DMS53 treated with DMSO at 0.1 percent for 48 hours (cell line): ENCODE data around the gene MRPS27.

ENCODE experiments used
- DNase-seq: peaks from one replicate; lab custom pipeline; 2025; ENCODE audit not compliant: unreplicated experiment; lab: John Stamatoyannopoulos, UW

The MRPS27 gene

DNA sequence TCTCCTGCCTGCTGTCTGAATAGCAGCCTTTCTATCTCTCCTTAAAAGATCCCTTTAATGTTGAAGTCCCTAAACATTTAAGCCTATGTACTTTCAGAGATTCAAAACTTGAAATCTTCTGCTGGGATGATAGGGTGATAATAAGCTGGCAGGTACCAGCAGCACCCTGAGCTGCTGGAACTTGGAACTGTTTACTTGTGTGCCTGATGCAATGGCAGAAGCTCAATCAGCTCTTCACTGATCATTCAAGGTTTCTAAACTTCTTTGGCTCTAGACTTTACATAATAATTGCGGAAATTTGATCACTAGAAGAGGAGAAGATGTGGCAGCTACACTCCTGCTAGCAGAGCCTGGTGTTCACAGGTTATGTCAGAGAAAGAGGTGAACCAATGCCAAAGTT is 27.6 kb downstream of the MRPS27 start:
- no peak for DNase-seq

DNA sequence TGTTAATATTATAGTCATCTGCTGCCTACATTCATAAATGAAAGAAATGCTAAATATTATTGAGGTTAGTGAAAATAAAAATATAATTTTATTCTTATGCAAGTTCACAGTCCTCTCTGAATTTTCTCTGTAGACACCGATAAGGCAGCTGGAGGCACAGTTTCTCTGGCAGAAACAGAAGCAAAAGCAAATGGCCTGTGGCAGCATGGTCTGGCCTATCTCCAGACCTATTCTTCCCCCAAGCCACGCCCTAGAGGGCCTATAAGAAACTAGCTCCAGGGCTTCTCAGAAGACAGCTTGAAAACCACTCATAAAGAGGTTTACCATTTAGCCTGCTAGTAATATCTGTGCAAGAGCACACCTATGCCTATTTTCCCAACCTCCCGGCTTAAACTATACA is 28.4 kb downstream of the MRPS27 start:
- DNase-seq, result no peak

DNA sequence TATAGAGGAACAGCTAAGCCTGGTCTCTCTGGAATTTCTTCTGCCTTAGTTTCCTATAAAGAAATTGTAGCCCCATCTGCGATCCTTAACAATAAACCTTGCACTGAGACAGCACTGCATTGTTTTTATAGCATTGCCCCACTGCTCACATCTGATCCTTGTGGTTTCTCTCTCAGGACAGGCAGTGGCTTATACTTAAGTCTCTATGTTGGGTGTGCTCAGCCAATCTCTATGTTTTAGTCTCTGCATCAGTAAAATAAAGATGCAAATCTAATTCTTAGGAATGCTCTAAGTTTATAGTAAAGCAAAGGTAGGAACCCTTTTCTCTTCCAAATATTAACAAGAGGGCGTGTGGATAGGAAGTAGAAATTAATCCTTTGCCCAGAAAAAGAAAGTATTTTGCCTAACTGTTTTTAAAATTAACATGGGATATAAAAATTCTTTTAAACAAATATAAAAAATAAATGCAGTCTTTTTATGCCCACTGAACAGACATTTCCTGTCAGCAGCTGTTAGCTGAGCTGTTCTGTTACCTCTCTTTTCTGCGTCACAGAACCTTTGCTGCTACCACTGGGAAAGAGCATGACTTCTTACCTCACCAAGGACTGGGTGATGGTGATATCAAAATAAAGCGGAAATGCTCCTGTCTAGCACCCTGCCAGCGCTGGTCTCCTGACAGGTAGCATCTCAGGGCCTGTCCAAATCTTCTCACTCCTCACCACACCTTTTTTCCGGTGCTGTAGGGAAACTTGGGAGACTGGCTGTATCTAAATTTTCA is 29.5 kb downstream of the MRPS27 start:
- no peak for DNase-seq

DNA sequence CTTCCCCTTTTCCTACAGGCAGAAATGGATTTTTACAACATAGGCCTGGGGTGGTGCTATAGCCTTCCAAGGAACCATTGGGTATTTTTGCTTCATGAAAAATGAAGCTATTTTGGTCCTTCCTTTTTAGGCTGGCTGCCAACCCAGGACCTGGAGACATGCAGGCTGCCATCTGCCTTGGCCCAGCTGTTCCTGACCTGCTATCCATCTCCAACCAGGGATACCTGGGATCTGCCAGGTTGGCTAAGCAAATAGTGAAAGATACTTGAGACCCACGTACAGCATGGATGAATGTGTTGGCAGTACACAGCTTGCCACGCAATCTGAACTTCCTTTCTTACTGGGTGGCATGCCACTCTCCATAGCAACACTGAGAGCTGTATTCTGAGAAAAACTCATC is 31.1 kb downstream of the MRPS27 start:
- DNase-seq, result peak; percentile 86

DNA sequence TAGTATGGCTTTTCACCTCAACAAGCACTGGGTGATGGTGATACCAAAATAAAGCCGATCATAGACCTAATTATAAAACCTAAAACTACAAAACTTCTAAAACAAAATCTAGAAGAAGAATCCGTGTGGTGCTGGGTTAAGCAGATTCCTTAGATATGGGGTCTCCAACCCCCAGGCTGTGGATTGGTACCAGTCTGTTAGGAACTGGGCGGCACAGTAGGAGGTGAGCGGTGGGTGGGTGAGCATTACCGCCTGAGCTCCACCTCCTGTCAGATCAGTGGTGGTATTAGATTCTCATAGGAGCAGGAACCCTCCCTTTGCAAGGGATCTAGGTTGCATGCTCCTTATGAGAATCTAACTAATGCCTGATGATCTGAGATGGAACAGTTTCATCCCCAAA is 33.2 kb downstream of the MRPS27 start:
- DNase-seq, result no peak

DNA sequence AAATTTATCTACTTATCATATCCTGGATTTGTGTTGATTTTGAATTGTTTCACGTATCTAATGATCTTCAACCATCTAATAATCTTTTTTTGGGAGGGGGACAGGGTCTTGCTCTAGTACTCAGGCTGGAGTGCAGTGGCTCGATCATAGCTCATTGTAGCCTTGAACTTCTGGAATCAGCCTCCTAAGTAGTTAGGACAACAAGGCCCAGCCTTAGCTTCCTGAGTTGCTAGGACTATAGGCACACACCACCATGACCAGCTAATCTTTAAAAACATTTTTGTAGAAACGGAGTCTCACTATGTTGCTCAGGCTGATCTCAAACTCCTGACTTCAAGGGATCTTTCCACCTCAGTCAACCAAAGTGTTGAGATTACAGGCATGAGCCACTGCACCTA is 34.6 kb downstream of the MRPS27 start:
- DNase-seq, result no peak

DNA sequence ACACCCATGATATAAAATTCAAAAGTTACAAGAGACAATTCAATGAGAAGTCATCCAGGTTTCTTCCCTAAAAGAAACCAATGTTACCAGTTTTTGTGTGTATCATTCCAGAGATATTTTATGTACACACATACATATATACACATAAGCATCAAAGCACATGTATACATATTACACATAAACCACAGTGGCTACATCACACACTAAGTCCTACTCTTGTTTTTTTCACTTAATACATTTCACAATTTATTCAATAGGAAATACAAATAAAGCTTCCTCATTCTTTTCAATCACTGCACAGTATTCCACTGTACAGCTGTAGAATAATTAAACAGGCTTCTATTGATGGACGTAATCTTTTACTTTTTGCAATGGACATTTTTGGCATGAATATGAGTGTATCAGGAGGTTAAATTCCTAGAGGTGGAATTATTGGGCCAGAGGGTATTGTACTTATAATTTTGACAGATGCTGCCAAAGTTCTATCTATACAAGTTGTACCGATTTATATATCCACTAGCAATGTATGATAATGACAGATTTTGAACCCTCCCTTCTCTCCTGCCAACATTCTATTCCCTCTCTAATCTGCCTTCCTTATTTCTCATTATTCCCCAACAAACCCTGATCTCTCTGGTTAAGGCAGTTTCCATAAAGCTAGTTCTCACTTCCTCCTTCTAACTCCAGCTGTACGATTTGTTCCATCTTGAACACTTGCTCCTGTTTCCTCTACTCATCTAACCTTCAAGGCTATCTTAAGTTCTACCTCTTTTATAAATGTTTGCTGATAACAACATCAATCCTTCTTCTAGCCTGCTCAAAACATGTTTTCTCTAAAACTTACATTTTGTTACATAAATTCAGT is 35.2 kb downstream of the MRPS27 start:
- DNase-seq, result no peak

DNA sequence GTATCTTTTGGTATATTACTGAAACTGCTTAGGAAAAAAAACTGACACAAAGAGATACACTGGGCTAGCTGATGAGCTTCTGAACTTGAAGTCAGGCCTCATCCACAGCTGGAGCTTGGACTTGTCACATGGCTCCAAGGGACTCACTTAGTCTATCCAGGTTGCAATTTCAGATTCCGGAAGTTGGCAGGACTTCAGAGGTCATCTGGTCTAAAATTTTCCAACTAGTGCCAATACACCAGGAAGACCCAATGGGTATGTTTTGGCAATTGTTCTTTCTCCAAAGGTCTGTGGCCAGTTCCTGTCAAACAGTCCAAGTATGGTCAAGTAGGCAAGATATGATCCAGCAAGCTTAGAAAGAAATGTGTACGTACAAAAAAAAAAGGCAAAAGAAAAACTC is 36.7 kb downstream of the MRPS27 start:
- no peak for DNase-seq

DNA sequence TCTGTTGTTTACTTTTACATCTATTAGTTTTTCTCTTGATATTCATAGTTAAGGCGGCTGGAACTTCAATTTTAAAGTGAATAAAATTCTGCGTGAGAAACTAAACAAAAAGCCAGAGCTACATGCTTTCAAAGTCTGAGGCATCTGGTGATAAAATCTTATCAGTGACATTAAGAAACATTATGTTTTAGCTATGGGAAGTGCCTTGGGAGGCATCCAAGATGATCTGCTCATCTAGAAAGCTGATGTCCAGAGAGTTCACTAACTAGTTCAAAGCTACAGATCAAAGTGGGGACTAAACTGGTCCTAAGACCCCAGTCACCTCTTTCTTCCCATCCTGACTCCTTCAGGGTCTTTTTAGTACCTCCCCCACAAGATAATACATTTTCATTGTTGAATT is 37.2 kb downstream of the MRPS27 start:
- DNase-seq, result no peak

DNA sequence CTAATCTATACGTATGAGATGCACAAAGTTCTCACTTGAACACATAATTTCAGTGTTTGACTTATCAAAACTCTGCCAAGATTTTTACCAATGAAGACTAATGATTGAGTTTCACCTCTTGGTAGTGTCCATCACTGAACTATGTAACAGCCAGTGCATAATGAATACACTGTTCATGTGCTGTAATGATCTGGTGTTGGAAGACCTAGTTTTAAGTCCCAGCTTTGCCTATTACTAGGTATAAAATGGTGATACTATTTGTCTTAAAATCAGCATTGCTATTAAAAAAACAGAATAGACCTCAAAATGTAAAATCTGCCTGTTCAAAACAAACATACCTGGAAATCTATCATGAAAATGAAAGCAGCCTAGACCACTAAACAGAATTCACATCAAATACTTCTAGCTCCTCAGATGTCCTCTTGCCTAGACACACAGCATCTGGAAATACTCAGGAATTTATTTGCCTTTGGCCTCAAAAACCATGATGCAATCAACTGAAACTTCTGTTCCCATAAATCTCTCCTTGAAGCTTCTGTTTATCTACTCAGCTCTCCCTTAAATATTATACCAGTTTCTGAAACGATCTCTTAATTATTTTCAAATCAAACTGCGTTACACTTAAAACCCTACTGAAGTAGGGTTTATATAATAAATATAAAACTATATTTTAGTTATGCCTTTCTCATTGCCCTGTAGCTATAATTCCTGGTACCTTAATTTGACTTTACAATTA is 38.1 kb downstream of the MRPS27 start:
- DNase-seq, result peak; percentile 53

DNA sequence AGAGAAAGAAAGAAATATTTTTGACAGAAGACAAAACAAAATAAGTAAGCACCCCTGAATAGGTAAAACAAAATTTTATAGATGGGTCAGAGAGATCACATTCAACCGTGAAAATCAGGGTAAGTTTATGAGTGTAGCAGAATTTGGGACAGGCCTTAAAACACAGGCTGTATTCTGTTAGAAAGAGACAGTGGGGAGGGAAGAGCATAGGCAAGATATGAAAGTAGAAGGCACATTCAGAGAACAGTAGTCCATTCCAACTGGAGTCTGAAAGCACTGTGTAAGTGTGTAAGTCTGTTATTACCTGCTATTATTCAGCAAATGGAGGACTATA is 38.6 kb downstream of the MRPS27 start:
- no peak for DNase-seq

DNA sequence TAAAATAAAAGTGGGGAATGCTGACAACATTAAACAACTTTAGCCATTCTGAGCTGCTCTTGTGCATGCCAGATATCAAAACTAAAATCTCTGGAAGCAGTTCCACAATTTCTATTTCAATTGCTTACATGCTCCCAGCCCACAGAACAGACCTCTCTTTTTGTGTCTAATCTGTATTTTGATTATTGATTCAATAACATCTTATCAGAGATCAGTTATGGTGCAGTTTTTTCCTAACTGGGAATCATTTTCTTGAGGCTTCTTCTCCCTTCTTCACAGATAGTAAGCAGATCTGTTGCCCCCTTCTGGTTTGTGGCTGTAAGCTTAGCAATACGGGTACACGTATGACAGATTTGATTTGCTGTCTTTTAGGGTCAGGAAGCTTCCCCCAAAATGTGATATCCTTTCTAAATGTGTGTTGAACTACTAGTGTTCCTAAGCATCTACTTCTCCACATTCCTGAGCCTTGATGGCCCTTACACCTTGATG is 39.4 kb downstream of the MRPS27 start:
- no peak for DNase-seq

DNA sequence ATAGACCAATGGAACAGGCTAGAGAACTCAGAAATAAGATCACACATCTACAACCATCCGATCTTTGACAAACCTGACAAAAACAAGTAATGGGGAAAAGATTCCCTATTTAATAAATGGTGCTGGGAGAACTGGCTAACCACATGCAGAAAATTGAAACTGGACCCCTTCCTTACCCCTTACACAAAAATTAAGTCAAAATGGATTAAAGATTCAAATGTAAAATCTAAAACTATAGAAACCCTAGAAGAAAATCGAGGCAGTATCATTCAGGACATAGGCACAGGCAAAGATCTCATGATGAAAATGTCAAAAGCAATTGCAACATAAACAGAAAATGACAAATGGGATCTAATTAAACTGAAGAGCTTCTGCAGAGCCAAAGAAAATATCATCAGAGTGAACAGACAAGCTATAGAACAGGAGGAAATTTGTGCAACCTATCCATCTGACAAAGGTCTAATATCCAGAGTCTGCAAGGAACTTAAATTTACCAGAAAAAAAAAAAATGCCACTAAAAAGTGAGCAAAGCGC is 43.8 kb downstream of the MRPS27 start:
- DNase-seq, result no peak

DNA sequence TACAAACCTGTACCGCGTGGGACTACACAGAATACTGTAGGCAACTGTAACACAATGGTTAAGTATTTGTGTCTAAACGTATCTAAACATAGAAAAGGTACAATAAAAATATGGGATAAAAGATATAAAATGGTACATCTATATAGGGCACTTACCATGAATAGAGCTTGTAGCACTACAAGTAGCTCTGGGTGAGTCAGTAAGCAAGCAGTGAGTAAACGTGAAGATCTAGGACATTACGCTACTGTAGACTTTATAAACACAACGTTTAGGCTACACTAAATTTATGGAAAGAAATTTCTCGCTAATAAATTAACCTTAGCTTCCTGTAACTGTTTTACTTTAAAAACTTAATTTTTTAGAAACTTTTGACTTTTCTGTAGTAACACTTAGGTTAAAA is 46.5 kb downstream of the MRPS27 start:
- DNase-seq, result no peak

DNA sequence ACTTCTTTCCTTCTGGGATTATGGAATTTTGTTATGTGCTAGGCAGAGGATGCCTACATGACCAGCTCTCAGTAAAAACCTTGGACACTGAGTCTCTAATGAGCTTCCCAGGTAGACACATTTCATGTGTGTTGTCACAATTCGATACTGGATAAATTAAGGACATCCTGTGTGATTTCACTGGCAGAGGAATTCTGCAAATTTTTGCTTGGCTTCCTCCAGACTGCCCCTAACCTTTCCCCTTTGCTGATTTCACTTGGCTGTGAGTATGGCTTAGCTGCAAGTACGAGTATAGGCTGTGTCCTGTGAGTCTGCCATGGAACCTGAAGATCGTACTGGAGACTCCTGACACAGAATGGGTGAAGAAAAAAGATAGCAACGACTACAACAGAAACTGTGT is 47.6 kb downstream of the MRPS27 start:
- no peak for DNase-seq

DNA sequence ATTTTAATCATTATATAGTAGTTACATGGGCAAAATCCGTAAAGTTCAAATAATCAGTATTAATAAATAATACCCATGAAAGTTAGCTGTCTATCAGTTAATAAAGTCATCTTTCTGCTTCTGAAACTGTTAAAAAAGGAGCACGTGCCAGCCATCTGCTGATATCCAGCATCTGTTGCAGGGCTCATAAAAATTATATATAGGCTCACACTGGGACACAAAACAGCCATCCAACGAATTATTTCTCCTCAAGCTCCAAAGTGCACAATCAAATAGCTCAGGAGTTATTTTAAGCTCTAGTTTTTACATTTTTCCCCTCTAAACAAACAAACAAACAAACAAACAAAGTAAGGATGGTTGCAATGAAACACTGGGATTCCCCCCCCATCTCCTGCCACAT is 48.3 kb downstream of the MRPS27 start:
- DNase-seq, result no peak

DNA sequence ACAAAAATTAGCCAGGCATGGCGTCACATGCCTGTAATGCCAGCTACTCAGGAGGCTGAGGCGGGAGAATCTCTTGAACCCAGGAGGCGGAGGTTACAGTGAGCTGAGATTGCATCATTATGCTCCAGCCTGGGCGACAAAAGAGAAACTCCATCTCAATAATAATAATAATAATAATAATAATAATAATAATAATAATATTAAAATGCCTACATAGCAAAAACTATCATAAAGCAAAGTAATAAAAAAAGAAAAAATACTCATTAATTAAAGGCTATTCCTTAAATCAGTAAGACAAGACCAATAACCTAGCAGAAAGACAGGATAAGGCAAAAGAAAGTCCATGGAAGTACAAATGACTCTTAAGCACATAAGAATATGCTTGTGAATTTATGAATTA is 50.0 kb downstream of the MRPS27 start:
- no peak for DNase-seq

DNA sequence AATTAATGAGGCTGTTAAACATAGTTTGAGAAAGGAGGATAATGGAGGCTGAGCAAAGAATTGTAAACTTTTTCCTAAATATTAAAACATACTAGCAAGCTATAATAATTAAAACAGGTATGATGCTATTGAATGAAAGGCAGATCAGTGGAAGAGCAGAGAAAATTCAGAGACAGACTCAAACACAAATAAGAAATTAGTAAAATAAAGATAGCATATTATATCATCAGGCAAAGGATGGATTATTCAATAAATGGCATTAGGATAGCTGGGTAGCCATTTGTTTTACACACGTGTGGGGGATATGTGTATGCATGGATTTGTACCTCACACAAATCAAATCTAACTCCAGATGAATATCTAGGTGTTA is 50.6 kb downstream of the MRPS27 start:
- no peak for DNase-seq

DNA sequence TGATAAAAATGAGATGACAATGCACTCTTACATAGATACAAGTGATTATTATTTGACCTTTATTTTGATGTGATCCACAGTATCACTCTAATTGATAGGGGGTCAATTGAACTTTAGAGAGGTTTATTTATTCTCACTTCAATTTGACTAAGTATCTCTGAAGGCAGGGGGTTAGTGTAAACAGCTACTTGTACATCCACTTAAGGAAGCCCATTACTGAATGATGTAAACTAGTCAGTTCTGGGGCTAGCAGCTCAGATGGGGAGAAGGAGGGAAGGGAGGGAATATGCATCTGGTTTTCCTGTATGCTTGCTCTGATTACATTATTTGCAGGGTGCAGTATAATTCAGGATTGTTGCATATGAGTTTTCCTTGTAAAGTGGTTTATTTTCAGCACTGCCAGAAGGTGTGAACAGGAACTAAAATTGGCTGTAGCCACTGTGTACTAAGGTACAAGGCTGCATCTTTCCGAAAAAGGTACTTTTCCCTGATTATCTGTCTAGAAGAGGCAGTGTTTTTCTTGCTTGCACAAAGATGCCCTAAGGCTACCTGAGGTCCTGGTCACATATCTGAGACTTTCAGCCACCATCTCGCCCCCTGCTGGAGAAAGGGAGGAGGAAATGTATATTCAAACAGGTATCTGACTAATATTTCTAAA is 51.2 kb downstream of the MRPS27 start:
- peak; percentile 38 for DNase-seq

DNA sequence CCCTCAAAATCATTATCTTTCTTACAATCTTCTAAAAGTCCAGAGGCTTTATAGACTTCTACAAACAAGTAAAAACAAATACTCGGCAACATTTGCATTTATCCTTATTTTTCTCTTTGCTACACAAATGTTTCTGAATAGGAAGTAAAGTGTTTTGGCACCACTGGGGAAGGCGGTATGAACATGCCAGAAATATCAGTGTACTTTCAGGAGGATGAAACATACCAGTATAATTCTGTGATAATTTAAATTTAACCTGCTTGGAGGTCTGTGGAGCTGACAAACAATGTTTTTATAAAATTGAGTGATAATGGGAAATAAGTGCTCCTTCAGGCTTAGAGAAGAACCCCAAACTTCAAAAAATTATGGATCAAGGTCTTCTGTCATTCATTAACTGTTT is 51.8 kb downstream of the MRPS27 start:
- no peak for DNase-seq

DNA sequence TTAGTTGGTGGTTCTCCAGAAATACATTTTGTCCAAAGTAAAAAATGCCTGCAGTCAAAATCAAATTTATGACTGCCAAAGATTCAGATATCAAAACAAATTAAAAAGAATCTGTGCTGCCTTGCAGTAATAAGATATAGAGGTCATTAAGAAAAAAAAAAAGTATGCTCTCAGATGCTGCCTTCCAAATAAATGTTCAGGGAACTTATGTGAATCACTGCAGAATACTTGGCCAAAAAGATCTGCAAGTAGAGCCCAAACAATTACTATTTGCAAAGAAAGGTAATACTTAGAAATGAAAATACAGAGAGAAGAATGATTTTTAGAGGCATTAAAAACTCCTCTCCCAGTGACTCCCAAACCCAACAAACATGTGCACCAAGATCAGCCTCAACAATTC is 52.4 kb downstream of the MRPS27 start:
- DNase-seq, result no peak
